Fibroblast of upper back skin (primary cell): ENCODE results near the gene TRIAP1.
A peak's percentile ranks its signal among the peaks of the same experiment; 100 is the strongest.

Experiments
- DNase-seq: peaks from one replicate; pipeline ENCODE4 v3.0.0-alpha.2; 2013

The TRIAP1 gene

DNA sequence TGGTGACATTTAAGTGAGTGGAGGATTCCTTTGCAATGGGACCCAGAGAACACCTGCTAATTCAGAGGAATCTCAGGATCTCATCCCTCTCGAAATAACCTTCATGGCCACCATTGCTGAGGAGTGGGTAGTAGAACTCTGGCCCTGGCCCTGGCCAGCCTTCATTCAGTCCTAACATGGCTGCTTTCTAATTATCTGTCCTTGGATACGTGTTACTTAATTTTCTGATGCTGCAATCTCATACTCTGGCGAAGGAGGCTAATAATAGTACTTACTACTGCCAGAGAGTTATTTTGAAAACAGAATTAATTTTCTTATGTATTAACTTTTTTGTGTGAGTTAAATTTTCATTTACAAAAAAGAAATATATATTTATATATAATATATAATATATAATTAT is 20.4 kb downstream of the TRIAP1 start:
- DNase-seq = no peak

GRCh38 chr12:120422892-120423456 is 23.2 kb downstream of the TRIAP1 start:
- no peak for DNase-seq

DNA sequence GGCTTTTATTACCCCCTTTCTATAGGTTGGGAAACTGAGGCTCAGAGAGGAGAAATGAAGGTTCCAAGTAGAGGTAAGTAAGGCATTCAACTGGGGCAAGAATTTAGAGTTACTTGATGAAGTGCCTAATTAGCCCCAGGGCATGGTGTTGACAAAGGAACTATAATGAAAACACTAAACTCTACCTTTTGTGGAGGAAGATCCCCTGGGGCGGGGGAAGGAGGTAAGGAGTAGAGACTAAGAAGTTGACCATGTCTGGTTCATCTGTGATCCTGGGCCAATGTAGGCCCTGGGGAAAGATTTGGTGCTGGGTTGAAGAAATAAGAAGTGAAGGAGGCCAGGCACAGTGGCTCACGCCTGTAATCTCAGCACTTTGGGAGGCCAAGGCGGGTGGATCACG is 24.5 kb downstream of the TRIAP1 start:
- no peak for DNase-seq

- no peak for DNase-seq
Measured at GRCh38 chr12:120417917-120418580, 28.1 kb downstream of the TRIAP1 start.

DNA sequence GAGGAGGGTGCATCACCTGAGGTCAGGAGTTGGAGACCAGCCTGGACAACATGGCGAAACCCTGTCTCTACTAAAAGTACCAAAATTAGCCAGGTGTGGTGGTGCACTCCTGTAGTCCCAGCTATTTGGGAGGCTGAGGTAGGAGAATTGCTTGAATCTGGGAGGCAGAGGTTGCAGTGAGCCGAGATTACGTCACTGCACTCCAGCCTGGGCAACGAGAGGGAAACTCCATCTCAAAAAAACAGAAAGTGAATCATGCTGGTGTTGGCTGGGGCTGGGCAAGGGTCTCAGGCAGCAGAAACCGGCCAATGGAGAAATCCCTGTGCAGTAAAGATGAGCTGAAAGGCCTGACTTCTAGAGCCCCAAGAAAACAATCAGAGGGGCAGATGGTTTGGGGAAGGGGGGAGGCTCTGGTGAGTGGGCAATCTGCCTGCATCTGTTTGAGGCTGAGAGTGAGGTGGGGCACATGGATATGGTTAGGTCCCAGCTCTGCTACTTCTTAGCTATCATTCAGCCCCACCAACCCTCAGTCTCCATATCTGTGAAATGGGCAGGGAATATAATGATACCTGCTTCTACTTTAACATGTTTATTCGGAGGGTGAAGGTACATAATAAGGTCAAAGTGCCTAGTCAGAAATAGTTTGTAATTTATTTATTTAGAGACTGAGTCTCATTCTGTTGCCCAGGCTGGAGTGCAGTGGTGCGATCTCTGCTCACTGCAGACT is 29.5 kb downstream of the TRIAP1 start:
- no peak for DNase-seq

DNA sequence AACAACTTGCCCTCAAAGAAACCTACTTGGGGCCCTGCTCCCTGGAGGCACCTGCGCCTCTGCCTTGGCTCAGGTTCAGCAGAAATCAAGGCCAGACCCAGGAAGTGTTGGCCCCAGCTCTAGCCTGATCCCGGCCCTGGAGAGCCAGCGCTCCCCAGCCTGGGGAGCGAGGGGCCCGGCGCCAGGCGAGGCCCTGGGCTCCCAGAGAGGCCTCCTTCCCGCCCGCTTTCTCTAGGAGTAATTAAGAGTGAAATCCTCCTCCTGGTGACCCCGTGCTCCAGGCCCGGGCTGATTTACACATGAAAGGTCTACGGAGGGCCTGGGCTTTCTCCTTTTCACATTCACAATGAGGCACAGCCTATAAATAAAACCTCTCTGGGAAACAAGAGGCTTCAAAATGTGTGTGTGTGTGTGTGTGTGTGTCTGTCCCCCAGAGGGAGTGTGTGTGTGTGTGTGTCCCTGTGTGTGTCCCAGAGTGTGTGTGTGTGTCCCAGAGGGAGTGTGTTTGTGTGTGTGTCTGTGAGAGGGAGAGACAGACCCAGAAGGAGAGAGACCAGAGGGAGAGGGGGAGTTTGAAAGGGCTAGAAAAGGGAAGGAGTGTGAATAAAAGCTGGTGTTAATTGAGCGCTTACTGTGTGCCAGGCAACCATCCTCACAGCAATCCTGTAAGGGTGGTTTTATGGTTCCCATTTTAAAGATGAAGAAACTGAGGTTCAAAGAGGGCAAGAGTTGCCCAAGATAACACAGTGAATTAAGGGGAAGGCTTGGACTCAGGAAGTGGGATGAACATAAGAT is 32.1 kb downstream of the TRIAP1 start:
- no peak for DNase-seq

DNA sequence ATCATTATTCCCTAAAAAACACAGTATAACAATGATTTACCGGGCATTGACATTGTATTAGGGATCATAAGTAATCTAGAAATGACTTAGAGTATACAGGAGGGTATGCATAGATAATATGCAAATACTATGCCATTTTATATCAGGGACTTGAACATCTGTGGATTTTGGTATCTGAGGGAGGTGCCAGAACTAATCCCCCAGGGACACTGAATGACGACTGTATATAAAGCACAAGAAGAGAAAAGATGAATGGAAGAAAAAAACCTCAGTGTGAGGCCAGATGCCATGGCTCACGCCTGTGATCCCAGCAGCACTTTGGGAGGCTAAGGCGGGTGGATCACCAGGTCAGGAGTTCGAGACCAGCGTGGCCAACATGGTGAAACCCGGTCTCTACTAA is 33.8 kb downstream of the TRIAP1 start:
- DNase-seq = no peak

DNA sequence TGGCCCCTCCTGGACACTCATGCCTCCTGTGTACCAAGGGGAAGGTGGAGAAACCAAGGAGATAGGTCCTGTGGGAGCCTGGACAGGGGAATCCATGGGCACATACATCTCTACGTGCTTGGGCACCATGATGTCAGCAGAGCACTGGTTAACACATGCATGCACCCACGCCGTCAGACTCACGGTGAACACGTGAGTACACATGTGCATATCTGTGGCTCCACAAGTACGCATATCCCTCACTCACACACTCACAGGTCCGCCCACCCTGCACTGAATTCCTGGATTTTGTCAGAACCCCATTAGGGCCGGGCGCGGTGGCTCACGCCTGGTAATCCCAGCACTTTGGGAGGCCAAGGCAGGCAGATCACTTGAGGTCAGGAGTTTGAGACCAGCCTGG is 37.4 kb downstream of the TRIAP1 start:
- DNase-seq = no peak

GRCh38 chr12:120406553-120406952 is 39.6 kb downstream of the TRIAP1 start:
- no peak for DNase-seq

GRCh38 chr12:120406069-120406468 is 40.1 kb downstream of the TRIAP1 start:
- no peak for DNase-seq

DNA sequence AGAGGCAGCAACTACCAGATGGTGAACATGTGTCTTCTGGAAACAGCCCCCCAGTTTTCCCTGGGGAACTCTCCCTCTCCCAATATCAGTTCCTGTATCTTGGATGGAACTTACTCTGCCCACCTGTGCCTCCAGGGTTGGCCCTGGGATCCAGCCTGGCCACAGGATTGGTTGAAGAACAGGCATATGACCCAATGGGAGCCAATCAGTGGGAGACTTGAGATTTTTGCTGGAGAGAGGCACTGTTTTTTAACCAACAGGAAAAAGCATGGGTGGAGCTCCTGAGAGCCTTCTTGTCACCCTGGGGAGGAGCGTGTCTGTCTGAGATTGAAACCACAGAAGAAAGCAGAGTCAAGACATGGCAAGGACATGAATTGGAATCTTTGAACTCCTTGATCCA is 41.9 kb downstream of the TRIAP1 start:
- no peak for DNase-seq

- DNase-seq = no peak
Measured at GRCh38 chr12:120403869-120404268, 42.3 kb downstream of the TRIAP1 start.

GRCh38 chr12:120402217-120402616 is 44.0 kb downstream of the TRIAP1 start:
- no peak for DNase-seq

- peak; percentile 48 for DNase-seq
Measured at GRCh38 chr12:120399531-120399930, 46.7 kb downstream of the TRIAP1 start.

GRCh38 chr12:120397824-120398540 is 48.2 kb downstream of the TRIAP1 start:
- no peak for DNase-seq

GRCh38 chr12:120394483-120395367 is 51.5 kb downstream of the TRIAP1 start:
- no peak for DNase-seq
